PFSK-1 (cell line): ENCODE results near the gene LIPT2.

Experiments used
- FOXP2 ChIP-seq: optimal IDR thresholded peaks from 2 replicates; pipeline ENCODE3; 2011; ENCODE audit warnings: borderline replicate concordance, control low read depth, inconsistent platforms; ENCODE audit not compliant: insufficient read depth; ENCODE audit errors: extremely low read length, extremely low read depth
- POLR2AphosphoS5 ChIP-seq: IDR thresholded peaks from 2 replicates; pipeline ENCODE4 v1.6.1; 2012; ENCODE audit warnings: low read depth, mild to moderate bottlenecking, control low read depth, low read length, moderate library complexity
- REST ChIP-seq, 2 experiments: IDR thresholded peaks; 2 replicates each; pipeline versions ENCODE4 v1.6.1 to v1.8.0; 2011 to 2012; ENCODE audit warnings: low read depth in 2 of 2, low read length in 2 of 2, control low read depth in 1 of 2, inconsistent platforms in 1 of 2, mild to moderate bottlenecking in 1 of 2, moderate library complexity in 1 of 2; ENCODE audit not compliant: insufficient read depth in 1 of 2
- SIN3A ChIP-seq: IDR thresholded peaks from 2 replicates; pipeline ENCODE4 v1.6.1; 2012; ENCODE audit warnings: mild to moderate bottlenecking, low read length, moderate library complexity, borderline replicate concordance; ENCODE audit not compliant: insufficient read depth
- TAF1 ChIP-seq: IDR thresholded peaks from 2 replicates; pipeline ENCODE4 v1.6.1; 2012; ENCODE audit warnings: low read length, control low read depth, borderline replicate concordance; ENCODE audit not compliant: insufficient read depth

Gene LIPT2

GRCh38 chr11:74504100-74504691 is 10.7 kb upstream of the LIPT2 start:
- TF ChIP-seq POLR2AphosphoS5 (no peak), REST (IDR thresholded peaks at IDR 0.05; ENCODE audit: insufficient read depth in 1 of 2, low read depth in 2 of 2, low read length in 2 of 2) (no peak), FOXP2 (no peak), TAF1 (no peak), SIN3A (no peak)

GRCh38 chr11:74494916-74495315 is 1.4 kb upstream of the LIPT2 start:
- no peak for TF ChIP-seq REST (IDR thresholded peaks at IDR 0.05; ENCODE audit: insufficient read depth in 1 of 2, low read depth in 2 of 2, low read length in 2 of 2)
- no peak for TF ChIP-seq SIN3A
- TF ChIP-seq FOXP2, result no peak
- no peak for TF ChIP-seq TAF1

- TF ChIP-seq SIN3A, result no peak
- no peak for TF ChIP-seq REST (IDR thresholded peaks at IDR 0.05; ENCODE audit: insufficient read depth in 1 of 2, low read depth in 2 of 2, low read length in 2 of 2)
- no peak for TF ChIP-seq POLR2AphosphoS5
- no peak for TF ChIP-seq FOXP2
- TF ChIP-seq TAF1, result no peak; the same call in 1 of the 2 replicates
Observed at GRCh38 chr11:74493791-74494630, 487 bp upstream of the LIPT2 start.

- TF ChIP-seq FOXP2 (no peak), SIN3A (no peak), REST (IDR thresholded peaks at IDR 0.05; ENCODE audit: insufficient read depth in 1 of 2, low read depth in 2 of 2, low read length in 2 of 2) (no peak), TAF1 (no peak), POLR2AphosphoS5 (no peak)
Observed at GRCh38 chr11:74492084-74492483, 1.4 kb downstream of the LIPT2 start.
